NB4 (cell line): ENCODE results near the gene AMPD3.

Experiments
- DNase-seq: peaks from one replicate; pipeline ENCODE4 v3.0.0; 2010; ENCODE audit warnings: low read depth
- H3K4me3 ChIP-seq: one replicate; pipeline ENCODE4 v1.5.1; 2011; ENCODE audit warnings: mild to moderate bottlenecking, low read depth, low read length, moderate library complexity
- MAX ChIP-seq: IDR thresholded peaks from 2 replicates; pipeline ENCODE4 v1.6.1; 2011; ENCODE audit warnings: low read depth, low read length
- MYC ChIP-seq: IDR thresholded peaks from 2 replicates; pipeline ENCODE4 v1.6.1; 2011; ENCODE audit warnings: low read depth, low read length
- POLR2A ChIP-seq: IDR thresholded peaks from 2 replicates; pipeline ENCODE4 v1.6.1; 2011; ENCODE audit warnings: mild to moderate bottlenecking; ENCODE audit not compliant: insufficient read length; ENCODE audit errors: extremely low read depth
- TF ChIP-seq, protein P1 (sequence below): IDR thresholded peaks from one replicate; pipeline ENCODE4 v1.5.1; 2012; ENCODE audit warnings: low read depth, low read length

AMPD3 gene

GRCh38 chr11:10524471-10524870 is 69.4 kb downstream of the AMPD3 start:
- H3K4me3 ChIP-seq: no peak overlapping the region
- TF ChIP-seq MAX (no peak), POLR2A (no peak), MYC (no peak)
- TF ChIP-seq, protein P1, sequence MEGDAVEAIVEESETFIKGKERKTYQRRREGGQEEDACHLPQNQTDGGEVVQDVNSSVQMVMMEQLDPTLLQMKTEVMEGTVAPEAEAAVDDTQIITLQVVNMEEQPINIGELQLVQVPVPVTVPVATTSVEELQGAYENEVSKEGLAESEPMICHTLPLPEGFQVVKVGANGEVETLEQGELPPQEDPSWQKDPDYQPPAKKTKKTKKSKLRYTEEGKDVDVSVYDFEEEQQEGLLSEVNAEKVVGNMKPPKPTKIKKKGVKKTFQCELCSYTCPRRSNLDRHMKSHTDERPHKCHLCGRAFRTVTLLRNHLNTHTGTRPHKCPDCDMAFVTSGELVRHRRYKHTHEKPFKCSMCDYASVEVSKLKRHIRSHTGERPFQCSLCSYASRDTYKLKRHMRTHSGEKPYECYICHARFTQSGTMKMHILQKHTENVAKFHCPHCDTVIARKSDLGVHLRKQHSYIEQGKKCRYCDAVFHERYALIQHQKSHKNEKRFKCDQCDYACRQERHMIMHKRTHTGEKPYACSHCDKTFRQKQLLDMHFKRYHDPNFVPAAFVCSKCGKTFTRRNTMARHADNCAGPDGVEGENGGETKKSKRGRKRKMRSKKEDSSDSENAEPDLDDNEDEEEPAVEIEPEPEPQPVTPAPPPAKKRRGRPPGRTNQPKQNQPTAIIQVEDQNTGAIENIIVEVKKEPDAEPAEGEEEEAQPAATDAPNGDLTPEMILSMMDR: no peak
- no peak for DNase-seq

DNA sequence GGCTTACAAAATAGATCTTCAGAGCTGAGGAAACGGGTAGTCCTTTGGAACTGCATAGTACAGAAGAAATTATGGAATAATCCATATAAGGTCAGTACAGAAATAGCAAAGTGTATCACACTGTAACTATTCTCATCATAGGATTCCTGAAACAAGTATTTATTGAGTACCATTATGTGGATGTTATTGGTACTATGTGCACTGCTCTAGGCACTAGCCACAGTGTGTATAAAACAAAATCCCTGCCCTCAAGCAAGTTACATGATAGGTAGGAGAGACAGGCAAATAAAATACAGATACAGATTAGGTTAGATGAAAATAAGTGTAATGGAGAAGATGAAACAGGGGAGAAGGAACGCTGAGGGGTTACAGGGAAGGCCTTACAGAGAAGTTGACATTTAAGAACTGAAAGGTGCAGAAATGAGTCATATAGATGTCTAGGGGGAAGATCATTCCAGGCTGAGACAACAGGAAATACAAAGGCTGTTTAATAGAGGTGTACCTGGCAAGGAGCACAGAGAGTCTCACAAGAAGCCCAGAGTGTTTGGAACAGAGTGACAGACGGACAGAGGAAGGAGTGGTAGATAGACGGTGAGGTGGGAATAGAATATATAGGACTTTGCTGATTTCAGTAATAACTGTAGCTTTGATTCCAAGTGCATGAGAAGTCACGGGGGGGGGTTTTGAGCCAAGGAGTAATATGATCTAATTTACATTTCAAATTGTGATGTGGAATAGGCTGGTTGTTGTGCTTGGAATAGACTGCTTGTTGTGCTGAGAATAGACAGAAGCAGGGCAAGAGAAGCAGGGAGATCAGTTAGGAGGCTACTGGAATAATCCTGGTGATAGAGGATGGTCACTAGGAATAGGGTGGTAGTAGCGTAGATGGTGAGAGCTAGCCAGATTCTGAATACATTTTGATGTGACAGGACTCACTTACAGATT is 72.2 kb downstream of the AMPD3 start:
- TF ChIP-seq, protein P1: no peak
- TF ChIP-seq POLR2A (no peak), MAX (no peak), MYC (no peak)
- no peak overlapping the region for H3K4me3 ChIP-seq
- DNase-seq: no peak

DNA sequence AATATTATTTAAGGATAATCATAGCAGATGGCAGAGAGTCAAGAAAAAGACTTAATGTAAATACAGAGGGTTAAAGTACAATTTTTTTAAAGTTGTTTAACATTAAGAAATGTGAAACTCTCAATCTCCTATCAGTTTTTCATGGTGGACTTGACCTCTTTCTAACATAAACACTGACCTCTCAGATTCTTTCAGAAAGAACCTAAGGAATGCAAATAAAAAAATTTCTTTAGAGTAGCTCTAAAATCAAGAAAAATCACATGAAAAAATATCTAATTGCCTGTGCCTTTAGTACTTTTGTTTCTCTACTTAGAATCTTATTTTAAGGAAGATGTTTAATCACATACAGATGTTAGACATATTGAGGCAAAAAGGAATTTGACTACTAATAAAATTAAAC is 73.1 kb downstream of the AMPD3 start:
- no peak overlapping the region for H3K4me3 ChIP-seq
- TF ChIP-seq, protein P1: no peak
- DNase-seq: no peak

- no peak overlapping the region for H3K4me3 ChIP-seq
- no peak for TF ChIP-seq MYC
- TF ChIP-seq POLR2A: no peak
- TF ChIP-seq, protein P1: no peak
- no peak for TF ChIP-seq MAX
- no peak for DNase-seq
These were observed 74.2 kb downstream of the AMPD3 start for GRCh38 chr11:10529279-10529678.

GRCh38 chr11:10532526-10532925 is 77.5 kb downstream of the AMPD3 start:
- no peak for TF ChIP-seq MAX
- TF ChIP-seq MYC: no peak
- no peak for DNase-seq
- H3K4me3 ChIP-seq: no peak overlapping the region

DNA sequence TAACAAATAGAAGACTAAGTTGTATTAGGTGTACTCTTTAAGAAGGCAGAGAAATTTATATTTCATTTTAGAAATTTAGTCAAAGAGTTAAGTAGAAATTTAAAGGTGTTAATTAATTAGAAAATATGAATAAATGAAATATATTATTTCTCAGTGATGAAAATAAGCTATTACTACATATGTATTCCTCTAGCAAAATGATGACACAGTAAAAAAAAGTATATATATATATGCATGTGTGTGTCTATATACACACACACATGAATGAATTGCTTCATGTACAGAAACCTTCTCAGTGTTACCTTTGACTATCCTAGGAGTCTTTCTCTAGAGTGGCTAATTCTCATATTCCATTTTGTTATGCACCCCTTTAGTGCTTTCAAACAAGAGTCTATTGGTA is 78.3 kb downstream of the AMPD3 start:
- no peak for DNase-seq
- TF ChIP-seq POLR2A (no peak), MAX (no peak), MYC (no peak)
- TF ChIP-seq, protein P1: no peak
- no peak overlapping the region for H3K4me3 ChIP-seq
